ENCODE measurements around the gene HES5.

- TF ChIP-seq MAX (IDR thresholded peaks at IDR 0.05; ENCODE audit: insufficient read depth, insufficient read length) (no peak), CTCF (IDR thresholded peaks at IDR 0.05; ENCODE audit: extremely low read depth in 1 of 2, insufficient read depth in 1 of 2, low read depth in 1 of 2, low read length in 2 of 2) (no peak), POLR2A (IDR thresholded peaks at IDR 0.05; ENCODE audit: low read depth, low read length) (no peak), EZH2 (IDR thresholded peaks at IDR 0.05; ENCODE audit: borderline replicate concordance, low read depth, low read length, severe bottlenecking) (no peak), JUN (IDR thresholded peaks at IDR 0.05; ENCODE audit: borderline replicate concordance, insufficient read depth, insufficient read length, low read depth) (no peak), POLR2AphosphoS5 (IDR thresholded peaks at IDR 0.05; ENCODE audit: insufficient read depth, low read depth, low read length) (no peak), FOS (IDR thresholded peaks at IDR 0.05; ENCODE audit: borderline replicate concordance, insufficient read depth, low read length) (no peak), MYC (IDR thresholded peaks at IDR 0.05; ENCODE audit: low read depth, low read length) (no peak)
Observed at GRCh38 chr1:2541619-2542245, 11.7 kb upstream of the HES5 start.

All from endothelial cell of umbilical vein (primary cell).